LHCN-M2 (cell line): ENCODE data around the gene PREX1. TPM values are rescaled to one million over a fixed set of nuclear protein-coding genes. Genes with fewer than 3 reads are reported as not detected.
"Not testable (repeated sequence)": the region's sequence is repeated elsewhere in the genome, so short reads cannot be mapped to it uniquely, and the experiment has no call there.

Experiments used
- DNase-seq: peaks from one replicate; pipeline ENCODE4 v3.0.0-alpha.2; 2012; ENCODE audit warnings: low read depth
- polyA plus RNA-seq: library from polyadenylated mRNA; unstranded; fragments of >200 nt; gene quantifications from one replicate; pipeline ENCODE4 v1.2.1, GENCODE V29; 2012; ENCODE audit warnings: missing spikeins
- total RNA-seq: library from RNA; depleted of rRNA; stranded (reverse); fragments of >200 nt; gene quantifications from 2 replicates; pipeline ENCODE4 v1.2.3, GENCODE V29; 2014; rRNA removed

PREX1 gene, protein sequence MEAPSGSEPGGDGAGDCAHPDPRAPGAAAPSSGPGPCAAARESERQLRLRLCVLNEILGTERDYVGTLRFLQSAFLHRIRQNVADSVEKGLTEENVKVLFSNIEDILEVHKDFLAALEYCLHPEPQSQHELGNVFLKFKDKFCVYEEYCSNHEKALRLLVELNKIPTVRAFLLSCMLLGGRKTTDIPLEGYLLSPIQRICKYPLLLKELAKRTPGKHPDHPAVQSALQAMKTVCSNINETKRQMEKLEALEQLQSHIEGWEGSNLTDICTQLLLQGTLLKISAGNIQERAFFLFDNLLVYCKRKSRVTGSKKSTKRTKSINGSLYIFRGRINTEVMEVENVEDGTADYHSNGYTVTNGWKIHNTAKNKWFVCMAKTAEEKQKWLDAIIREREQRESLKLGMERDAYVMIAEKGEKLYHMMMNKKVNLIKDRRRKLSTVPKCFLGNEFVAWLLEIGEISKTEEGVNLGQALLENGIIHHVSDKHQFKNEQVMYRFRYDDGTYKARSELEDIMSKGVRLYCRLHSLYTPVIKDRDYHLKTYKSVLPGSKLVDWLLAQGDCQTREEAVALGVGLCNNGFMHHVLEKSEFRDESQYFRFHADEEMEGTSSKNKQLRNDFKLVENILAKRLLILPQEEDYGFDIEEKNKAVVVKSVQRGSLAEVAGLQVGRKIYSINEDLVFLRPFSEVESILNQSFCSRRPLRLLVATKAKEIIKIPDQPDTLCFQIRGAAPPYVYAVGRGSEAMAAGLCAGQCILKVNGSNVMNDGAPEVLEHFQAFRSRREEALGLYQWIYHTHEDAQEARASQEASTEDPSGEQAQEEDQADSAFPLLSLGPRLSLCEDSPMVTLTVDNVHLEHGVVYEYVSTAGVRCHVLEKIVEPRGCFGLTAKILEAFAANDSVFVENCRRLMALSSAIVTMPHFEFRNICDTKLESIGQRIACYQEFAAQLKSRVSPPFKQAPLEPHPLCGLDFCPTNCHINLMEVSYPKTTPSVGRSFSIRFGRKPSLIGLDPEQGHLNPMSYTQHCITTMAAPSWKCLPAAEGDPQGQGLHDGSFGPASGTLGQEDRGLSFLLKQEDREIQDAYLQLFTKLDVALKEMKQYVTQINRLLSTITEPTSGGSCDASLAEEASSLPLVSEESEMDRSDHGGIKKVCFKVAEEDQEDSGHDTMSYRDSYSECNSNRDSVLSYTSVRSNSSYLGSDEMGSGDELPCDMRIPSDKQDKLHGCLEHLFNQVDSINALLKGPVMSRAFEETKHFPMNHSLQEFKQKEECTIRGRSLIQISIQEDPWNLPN (N-terminal part only)
- total RNA-seq: 28.1 and 28.7 TPM in 2 replicates
- 5.3 TPM for polyA plus RNA-seq

DNA sequence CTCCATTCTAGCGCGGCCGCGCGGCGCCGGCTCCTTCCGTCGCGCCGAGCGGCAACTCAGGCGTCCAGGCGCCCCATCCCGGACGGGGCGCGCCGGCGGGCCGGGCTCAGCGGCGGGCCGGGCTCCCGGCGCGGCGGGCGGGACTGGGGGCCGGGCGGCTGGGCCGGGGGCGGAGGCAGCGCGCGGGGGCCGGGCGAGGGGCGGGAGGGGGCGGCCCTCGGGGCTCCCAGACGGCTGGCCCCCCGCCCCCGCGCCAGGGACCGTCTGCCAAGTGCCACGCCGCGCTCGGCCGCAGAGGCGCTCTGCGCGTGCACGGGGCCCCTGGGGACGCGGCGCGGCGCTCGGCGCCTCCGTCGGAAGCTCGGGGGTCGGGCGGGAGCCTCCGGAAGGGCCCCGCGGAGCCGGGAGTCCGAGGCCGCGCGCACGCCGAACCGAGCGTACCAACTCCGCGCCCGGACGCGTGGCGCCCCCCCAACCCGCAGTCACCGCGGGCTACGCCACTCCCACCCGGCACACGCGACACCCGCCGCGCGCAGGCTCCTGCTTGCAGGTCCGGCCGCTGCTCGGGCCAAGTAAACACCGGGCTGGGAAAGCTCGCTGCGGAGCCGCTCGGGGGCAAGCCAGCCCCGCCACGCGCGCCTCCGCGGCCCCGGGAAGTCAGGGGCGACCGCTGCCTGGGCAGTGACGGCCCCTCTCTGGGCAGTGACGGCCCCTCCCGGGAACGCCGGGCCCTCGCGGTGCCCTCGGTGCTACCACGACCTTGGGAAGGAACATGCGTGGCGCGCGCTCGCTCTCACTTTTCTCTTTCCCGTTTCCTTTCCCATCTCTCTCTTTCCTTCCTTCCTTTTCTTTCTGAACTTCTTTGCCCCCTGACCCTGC, at the start of gene PREX1:
Gene PREX1, minus strand, starts transcription at position 145 of the 879 bp plus-strand sequence. Its CDS starts 139 bp downstream, at position 6.
- DNase-seq: peak; percentile 80

DNA sequence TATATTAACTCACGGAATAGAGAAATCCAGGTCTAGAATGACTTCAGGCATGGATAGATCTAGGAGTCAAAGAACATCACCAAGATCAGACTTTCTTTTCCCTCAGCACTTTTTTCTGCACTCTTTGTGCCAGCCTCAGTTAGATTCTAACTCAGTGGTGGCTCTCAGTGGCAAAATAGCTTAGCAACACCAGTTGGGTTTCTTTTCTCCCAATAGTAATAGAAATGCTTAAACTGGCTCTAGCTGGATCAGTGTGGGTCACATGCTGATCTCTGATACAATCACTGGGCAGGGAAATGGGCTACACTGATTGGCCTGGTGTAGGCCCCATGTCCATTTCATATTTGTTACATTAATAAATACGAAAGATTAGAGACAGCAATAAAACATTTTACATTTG, 49.5 kb upstream of the PREX1 start:
- no peak for DNase-seq

DNA sequence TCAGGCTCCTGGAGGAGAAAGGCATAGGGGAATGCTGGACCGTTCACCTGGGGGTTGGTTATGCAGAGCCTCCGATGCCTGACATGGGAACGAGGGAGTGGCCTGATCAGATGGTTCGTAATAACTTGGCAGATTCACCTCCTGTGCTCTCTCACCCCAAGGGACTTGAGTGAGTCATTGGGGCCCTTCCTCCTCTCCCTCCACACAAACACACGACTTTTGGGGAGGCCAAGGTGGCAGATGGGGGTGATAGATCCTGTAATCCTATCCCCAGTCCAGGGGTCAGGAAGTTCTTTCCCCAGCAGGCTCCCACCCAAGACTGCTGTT, 48.1 kb upstream of the PREX1 start:
- DNase-seq: peak; percentile 49

DNA sequence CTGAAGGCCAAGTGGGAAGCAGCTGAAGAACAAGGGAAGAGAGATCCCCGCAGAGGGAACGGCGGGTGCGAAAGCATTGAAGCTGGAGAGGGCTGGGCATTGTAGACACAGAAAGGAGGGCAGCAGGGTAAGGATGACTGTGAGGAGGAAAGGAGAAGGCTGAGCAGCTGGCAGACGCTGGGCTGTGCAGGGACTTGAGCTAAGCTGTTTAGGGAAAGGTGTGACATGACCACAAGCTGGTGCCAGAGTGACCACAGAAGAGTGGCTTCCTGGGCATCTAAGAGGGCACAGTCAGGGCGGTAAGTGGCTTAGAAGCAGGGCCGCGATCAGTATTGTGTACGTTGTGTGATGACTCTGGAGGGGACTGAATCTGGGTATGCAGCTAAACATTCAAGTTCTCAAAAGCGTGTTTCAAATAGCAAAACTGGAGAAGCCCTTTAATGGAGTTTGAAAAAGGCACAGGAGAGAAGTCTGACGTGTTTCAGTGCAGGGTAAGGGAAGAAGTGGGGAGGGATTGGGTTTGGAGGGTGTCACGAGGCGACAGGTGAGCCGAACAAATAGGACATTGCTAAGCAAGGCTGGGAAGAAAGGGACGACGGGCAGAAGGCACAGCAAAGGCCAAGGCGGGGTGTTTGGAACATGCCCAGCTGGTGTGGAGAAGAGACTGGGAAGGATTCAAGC, 47.6 kb upstream of the PREX1 start:
- DNase-seq: no peak

DNA sequence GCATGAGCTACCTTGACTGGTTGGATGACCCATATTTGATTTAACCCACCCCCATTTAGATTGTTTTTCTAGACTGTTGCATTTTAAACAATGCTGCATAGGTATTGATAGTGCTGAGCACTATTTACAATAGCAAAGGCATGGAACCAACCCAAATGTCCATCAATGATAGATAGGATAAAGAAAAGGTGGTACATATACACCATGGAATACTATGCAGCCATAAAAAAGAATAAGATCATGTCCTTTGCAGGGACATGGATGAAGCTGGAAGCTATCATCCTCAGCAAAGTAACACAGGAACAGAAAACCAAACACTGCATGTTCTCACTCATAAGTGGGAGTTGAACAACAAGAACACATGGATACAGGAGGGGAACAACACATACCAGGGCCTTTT, 41.6 kb upstream of the PREX1 start:
- not testable (repeated sequence) for DNase-seq

DNA sequence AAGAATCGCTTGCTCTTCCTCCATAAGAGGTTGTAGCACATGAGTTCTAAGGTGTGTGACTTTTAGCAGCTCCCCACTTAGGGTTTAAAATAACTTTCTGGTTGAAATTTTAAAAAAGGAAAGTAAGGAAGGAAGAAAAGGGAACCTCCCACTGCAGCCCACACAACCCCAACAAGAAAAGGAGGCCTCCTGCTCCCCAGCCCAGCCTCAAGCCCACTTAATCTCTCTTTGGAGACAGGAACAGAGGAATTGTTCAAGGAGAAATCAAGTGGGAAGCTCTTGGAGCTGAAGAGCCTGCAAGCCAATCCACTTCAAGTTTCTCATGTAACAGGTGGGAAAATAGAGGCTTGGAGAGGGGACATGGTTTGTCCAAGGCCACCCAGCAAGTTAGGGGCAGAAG, 39.1 kb upstream of the PREX1 start:
- no peak for DNase-seq

DNA sequence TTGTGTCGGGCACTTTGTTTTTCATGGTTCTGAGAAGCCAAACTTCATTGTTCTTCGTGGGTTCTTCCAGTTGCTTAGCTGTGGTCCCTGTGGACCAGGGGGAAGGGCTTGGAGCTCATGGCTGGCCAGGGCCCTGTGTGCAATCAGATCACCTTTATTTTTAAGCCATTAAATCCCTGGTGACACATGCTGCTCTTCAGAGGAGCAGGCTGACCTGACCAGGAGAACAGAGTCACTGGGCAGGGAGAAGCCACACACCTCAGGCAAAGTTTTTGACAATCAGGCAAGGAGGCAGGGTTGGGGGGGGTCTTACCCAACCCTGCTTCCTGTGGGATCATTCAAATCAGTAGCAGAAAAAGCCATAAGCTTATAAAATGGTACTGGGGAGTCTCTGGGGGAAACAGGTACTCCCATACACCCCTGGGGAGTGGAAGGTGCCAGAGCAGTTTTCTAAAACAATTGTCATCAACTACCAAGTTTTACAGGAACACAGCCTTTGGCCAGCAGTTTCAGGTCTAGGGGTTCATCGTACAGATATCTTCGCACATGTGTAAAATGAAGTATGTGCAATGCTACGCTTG, 37.0 kb upstream of the PREX1 start:
- DNase-seq: no peak

DNA sequence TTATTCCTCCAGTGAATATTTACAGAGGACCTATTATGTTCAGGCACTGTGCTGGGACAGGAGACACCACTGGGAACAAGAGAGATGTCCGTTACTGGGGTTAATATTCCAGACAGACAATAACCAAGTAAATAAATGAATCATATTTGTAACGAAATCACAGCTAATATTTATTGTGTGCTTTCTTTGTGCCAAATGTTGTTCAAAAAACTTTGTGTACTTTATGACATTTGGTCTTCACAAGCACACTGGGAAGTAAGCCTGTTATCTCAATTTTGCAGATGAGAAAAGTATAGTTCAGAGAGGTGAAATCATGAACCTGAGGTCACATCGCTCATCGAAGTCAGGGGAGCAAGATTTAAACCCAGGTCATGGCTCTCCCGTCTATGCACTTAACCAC, 36.5 kb upstream of the PREX1 start:
- no peak for DNase-seq

DNA sequence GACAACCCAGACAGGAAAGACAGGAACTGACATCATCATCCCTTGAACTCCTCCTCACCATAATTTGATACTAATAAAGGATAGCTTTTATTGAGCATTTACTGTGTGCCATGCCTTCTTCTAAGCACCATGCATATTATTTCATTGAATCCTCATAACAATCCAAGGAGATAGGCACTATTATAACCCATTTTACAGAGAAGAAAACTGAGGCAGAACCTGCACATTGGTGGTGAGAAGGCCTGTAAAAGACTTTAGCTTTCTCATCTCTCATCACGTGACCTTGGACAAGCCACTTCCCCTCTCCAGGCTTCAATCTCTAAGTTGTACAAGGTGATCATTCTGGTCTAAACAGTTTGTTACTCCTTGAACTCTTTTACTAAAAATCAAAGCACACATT, 34.5 kb upstream of the PREX1 start:
- DNase-seq: no peak

DNA sequence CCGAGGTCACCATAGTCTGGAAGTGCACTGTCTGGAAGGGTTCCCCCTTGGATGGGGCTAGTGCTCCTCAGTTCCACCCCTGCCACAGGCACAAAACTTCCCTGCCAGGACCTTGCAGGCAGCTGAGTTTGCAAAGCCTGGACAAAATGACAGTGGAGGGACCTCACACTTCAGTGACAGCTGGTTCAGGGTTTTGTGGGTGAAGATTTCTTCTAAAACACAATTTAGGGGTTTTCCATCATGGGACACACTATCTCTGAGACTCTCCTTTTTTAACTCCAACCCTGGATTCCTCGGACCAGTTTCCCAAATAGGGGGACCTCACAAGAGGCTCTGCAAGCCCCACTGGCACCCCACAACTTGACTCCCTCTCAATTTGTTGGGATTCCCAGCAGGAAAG, 33.6 kb upstream of the PREX1 start:
- DNase-seq: no peak

DNA sequence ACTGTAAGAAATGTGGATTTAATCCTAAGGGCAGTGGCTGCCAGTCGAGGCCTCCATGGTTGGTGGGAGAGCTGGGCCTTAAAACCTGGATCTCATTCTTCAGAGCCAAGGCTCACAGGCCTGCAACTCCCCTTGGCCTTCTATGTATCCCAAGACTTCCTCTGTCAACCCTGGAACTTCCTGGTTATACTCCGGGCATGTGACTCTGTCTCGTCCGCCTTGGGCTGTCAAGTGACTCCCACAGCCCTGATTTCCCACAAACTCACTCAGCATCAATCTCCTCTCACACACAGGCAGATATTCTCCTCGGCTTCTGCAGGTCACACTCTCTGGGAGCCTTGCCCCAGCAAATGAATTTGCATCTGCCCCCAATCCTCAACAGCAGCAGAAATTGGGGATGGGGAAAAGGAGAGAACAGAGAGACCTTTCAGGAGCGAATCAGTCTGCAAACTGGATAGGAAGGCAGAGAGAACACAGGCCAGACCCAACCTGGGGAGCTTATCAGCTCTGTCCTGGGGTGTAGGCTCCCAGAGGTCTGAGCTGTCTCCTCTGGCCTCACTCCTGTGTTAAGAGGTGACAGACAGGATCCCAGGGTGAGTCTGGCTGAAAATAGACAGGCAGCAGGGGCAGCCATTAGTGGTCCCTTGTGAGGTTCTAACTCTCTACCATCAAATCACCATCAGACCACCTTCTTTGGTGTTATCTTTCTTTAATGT, 30.4 kb upstream of the PREX1 start:
- no peak for DNase-seq

DNA sequence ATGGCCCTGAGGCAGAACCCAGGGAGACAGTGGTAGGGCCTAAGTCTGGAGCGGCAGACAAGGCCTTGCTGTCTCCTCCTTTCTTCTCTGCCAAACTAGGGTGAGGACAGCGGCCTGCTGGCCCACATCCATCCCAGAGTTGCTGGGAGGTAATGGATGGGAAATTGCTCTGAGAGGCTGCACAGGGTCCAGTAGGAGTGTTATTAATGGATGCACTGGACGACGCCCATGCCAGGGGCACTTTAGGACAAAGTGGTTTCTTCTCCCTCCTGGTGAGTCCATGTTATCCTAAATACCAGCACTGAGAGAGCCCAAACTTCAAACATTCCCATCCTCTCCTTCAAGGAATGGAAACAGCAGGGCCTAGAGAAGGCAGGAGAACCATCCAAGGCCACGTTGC, 28.3 kb upstream of the PREX1 start:
- no peak for DNase-seq

DNA sequence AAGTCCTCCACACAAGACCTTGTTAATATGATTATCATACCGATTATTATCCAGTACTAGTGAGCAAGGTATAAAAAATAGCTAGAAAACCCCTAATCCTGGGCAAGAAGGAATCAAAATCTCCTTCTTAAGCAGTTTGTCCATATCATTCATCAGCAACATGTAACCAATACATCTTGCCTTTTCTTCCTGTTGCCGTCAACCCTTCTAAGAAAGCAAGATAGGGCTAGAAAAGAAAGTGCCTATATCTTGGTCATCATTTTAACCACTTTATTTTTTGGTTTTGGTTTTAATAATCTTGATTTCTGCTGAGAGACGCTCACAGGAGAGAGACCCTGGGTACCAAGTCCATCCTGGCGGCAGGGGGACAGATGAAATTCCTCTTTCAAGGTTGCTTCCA, 27.2 kb upstream of the PREX1 start:
- no peak for DNase-seq

DNA sequence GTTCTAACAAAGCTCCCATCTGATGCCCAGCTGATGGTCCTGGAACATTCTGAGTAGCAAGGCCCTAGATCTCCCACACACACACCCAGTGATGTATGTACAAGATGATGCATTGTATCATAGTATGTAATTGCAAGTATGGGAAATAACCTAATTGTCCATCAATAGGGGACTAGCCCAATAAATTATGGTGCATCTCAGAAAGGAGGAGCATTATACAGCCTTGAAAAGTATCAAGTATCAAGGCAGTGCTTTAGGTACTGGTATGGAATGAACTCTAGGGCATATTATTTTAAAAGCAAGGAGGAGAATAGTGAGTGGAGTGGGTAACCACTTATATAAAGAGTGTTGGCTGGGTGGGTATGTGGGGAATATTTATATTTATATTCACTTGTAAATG, 24.8 kb upstream of the PREX1 start:
- no peak for DNase-seq

DNA sequence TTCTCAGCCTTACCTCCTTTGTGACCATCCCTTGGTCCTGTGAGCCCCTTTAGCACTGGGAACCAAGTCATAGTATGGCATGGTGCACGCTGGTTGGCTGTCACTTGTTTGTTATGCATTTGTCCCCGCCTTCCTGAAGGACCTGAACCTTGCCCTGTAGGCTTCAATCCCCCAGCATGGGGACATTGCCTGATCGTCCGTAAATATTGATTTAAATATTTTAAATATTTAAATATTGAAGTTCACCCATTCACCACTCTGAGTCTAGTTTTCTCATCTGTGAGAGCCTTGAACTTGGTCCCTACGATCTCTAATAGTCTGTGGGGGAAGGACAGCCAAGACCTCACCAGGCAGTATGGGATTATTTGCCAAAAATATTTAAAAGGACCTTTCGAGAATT, 23.8 kb upstream of the PREX1 start:
- DNase-seq: no peak

DNA sequence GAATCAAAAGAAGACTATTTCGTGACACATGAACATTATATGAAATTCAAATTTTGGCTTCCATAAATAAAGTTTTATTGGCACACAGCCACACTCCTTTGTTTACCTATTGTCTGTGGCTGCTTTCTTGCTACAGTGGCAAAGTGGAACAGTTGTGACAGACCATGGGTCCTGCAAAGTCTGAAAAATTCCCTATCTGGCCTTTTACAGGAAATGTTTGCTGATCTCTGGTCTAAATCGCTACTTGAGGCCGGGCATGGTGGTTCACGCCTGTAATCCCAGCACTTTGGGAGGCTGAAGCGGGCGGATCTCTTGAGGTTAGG, 23.1 kb upstream of the PREX1 start:
- DNase-seq: no peak

DNA sequence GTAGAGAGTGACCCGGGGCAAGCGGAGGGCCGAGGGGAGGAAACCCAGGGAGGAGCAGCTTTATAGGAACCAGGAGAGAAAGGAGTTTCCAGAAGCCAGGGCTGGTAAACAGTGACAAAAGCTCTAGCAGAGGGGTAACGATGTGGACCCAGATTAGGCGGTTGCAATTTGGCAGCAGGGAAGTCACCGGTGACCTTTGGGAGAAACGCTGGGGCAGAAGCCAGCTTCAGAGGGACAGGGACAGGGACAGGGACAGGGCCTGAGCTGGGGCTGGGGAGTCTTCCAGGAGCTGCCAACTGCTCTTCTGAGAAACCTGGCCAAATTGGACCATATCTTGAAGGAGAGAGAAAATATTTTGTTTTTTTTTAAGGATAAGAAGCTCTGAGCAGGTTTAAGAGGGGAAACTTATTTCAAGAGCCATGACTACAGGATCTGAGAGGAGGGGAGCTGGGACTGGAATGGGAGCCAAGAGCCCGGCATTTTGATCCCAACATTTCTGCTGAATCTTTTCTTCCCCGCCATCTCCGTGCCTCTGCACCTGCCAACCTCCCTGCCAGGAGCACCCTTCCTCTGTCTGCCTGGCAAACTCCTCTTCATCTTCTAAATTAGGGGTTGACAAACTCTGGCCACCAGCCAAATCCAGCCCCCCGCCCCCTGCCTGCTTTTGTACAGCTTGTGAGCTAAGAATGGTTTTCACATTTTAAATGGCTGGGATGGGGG, 22.6 kb upstream of the PREX1 start:
- DNase-seq: no peak

DNA sequence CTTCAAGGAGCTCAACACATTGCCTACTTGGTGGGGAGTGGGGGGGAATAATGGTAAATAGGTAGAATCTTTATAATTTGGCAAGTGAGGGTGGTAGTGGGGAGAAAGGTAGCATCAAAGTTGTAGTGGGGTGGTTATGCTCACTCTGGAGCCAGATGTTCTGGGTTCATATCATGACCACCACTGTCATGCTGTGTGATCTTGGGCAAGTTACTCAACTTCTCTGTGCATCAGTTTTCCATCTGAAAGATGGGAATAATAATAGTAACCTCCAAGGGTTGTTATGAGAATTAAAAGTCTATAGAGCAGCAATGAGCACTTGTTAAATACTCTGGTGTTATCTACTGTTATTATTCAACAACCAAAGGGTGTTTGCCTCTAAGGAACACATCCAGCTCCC, 22.0 kb upstream of the PREX1 start:
- DNase-seq: no peak

DNA sequence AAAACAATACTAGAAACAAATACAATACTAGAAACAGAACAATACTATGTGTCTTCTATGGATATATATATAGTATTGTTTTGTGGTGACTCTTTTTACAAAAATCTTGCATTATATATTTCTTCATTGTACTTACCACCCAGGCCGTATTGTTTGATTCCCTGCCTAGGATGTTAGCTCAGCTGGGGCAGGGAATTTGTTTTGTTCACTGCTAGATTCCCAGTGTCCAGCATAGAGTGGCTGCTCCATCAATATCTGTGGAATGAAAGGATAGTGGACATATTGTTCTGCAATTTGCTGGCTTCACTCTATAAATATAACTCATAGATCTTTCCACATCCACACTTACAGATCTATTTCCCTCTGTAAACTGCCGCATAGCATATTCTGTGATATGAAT, 21.5 kb upstream of the PREX1 start:
- DNase-seq: no peak
